ENCODE data around the gene CEP85L.

- TF ChIP-seq POLR2A (IDR thresholded peaks at IDR 0.05), result no peak
- TF ChIP-seq, protein P1, sequence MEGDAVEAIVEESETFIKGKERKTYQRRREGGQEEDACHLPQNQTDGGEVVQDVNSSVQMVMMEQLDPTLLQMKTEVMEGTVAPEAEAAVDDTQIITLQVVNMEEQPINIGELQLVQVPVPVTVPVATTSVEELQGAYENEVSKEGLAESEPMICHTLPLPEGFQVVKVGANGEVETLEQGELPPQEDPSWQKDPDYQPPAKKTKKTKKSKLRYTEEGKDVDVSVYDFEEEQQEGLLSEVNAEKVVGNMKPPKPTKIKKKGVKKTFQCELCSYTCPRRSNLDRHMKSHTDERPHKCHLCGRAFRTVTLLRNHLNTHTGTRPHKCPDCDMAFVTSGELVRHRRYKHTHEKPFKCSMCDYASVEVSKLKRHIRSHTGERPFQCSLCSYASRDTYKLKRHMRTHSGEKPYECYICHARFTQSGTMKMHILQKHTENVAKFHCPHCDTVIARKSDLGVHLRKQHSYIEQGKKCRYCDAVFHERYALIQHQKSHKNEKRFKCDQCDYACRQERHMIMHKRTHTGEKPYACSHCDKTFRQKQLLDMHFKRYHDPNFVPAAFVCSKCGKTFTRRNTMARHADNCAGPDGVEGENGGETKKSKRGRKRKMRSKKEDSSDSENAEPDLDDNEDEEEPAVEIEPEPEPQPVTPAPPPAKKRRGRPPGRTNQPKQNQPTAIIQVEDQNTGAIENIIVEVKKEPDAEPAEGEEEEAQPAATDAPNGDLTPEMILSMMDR (IDR thresholded peaks at IDR 0.05), result no peak
- TF ChIP-seq EP300 (IDR thresholded peaks at IDR 0.05), result no peak
Observed at GRCh38 chr6:118649918-118650581, 1.3 kb downstream of the CEP85L start.

Data from gastroesophageal sphincter (tissue), 3 donors.